ENCODE results near the gene LTBR.

GRCh38 chr12:6390084-6390799, 6.3 kb downstream of the LTBR start:
- TF ChIP-seq CTCF (IDR thresholded peaks at IDR 0.05), result no peak
- no peak for TF ChIP-seq POLR2A (IDR thresholded peaks at IDR 0.05)
